NCI-H2029 (cell line): ENCODE measurements around the gene H6PD.

ENCODE experiments used
- DNase-seq: peaks from one replicate; lab custom pipeline; 2025; lab: John Stamatoyannopoulos, UW

H6PD gene

GRCh38 chr1:9317591-9318417, 83.2 kb downstream of the H6PD start:
- peak; percentile 60 for DNase-seq

GRCh38 chr1:9319208-9319788, 84.7 kb downstream of the H6PD start:
- DNase-seq, result no peak

GRCh38 chr1:9319789-9320519, 85.4 kb downstream of the H6PD start:
- no peak for DNase-seq
